OCI-LY3 (cell line): Measurements from ENCODE around the gene MAP6.

Experiments
- H2AFZ ChIP-seq: fragments of 200-600, 300-600 bp; shearing (Covaris generic); 2 replicates; pipeline ENCODE4 v1.6.0; 2014; ENCODE audit warnings: antibody characterized with exemption, low read depth, low read length
- H3K27ac ChIP-seq: fragments of 200-600, 300-600 bp; sonication (generic); 2 replicates; pipeline ENCODE4 v1.5.1; 2014; ENCODE audit warnings: mild to moderate bottlenecking, low read length, moderate library complexity, mixed read lengths
- H3K27me3 ChIP-seq: fragments of 200-600, 300-600 bp; sonication (generic); 2 replicates; pipeline ENCODE4 v1.6.1; 2014; ENCODE audit warnings: low read depth, low read length, mixed read lengths
- H3K36me3 ChIP-seq: fragments of 200-600, 300-600 bp; sonication (generic); replicated peaks from 2 replicates; pipeline ENCODE3; 2014; ENCODE audit warnings: low read depth, low read length, mixed read lengths
- H3K4me1 ChIP-seq: fragments of 300-600, 200-600 bp; sonication (generic); 2 replicates; pipeline ENCODE4 v1.6.1; 2014; ENCODE audit warnings: low read length, mixed read lengths
- H3K4me2 ChIP-seq: fragments of 200-600, 300-600 bp; sonication (generic); 2 replicates; pipeline ENCODE4 v1.6.1; 2014; ENCODE audit warnings: low read length, mixed read lengths
- H3K4me3 ChIP-seq: fragments of 300-600, 200-600 bp; sonication (generic); 2 replicates; pipeline ENCODE4 v1.5.1; 2014; ENCODE audit warnings: antibody characterized with exemption, mild to moderate bottlenecking, low read length, moderate library complexity
- H3K79me2 ChIP-seq: fragments of 300-600, 200-600 bp; shearing (Covaris generic); 2 replicates; pipeline ENCODE4 v1.6.1; 2014; ENCODE audit warnings: mild to moderate bottlenecking, low read length, mixed read lengths
- H3K9ac ChIP-seq: fragments of 300-600, 200-600 bp; shearing (Covaris generic); 2 replicates; pipeline ENCODE4 v1.6.0; 2014; ENCODE audit warnings: mild to moderate bottlenecking, low read length, moderate library complexity
- H3K9me3 ChIP-seq: fragments of 200-600, 300-600 bp; shearing (Covaris generic); 2 replicates; pipeline ENCODE4 v1.6.1; 2014; ENCODE audit warnings: low read length, mixed read lengths; ENCODE audit not compliant: insufficient read depth
- H4K20me1 ChIP-seq: fragments of 200-600, 300-600 bp; sonication (generic); 2 replicates; pipeline ENCODE4 v1.6.1; 2016; ENCODE audit warnings: low read length, mixed read lengths; ENCODE audit not compliant: insufficient read depth
- CTCF ChIP-seq: fragments of 200-600, 300-600 bp; sonication (generic); IDR thresholded peaks from 2 replicates; pipeline ENCODE4 v1.5.1; 2014; ENCODE audit warnings: antibody characterized with exemption, low read length, low read depth
- EZH2phosphoT487 ChIP-seq: fragments of 200-600 bp; shearing (Covaris generic); IDR thresholded peaks from 2 replicates; pipeline ENCODE4 v1.6.1; 2018; ENCODE audit warnings: antibody characterized with exemption, mixed run types, low read depth

The MAP6 gene

GRCh38 chr11:75541193-75542087 lies 127.4 kb downstream of the MAP6 start:
- H3K36me3 ChIP-seq, result no peaks in the 10 kb centered on the region
- H2AFZ ChIP-seq, result no peak overlapping the region
- H3K4me1 ChIP-seq, result peaks cover 21% of the 10 kb centered on the region
- no peak overlapping the region for H3K4me2 ChIP-seq
- no peak overlapping the region for H3K4me3 ChIP-seq
- no peak overlapping the region for H3K27ac ChIP-seq
- H3K27me3 ChIP-seq, result peaks cover 22% of the 10 kb centered on the region
- H3K79me2 ChIP-seq, result no peaks in the 10 kb centered on the region
- no peak for TF ChIP-seq EZH2phosphoT487
- no peak for TF ChIP-seq CTCF
- no peak overlapping the region for H3K9ac ChIP-seq
- no peaks in the 10 kb centered on the region for H3K9me3 ChIP-seq
- H4K20me1 ChIP-seq, result no peaks in the 10 kb centered on the region

GRCh38 chr11:75539459-75540334 lies 129.1 kb downstream of the MAP6 start:
- Histone ChIP-seq H3K4me2 (no peak overlapping the region), H3K36me3 (no peaks in the 10 kb centered on the region), H4K20me1 (no peaks in the 10 kb centered on the region), H3K27ac (no peak overlapping the region), H3K79me2 (no peaks in the 10 kb centered on the region), H3K4me3 (no peak overlapping the region), H3K9ac (no peak overlapping the region), H2AFZ (no peak overlapping the region), H3K27me3 (peaks cover 21% of the 10 kb centered on the region; the same call in 1 of the 2 replicates), H3K4me1 (peaks cover 27% of the 10 kb centered on the region), H3K9me3 (no peaks in the 10 kb centered on the region)
- TF ChIP-seq CTCF, result no peak
- no peak for TF ChIP-seq EZH2phosphoT487

DNA sequence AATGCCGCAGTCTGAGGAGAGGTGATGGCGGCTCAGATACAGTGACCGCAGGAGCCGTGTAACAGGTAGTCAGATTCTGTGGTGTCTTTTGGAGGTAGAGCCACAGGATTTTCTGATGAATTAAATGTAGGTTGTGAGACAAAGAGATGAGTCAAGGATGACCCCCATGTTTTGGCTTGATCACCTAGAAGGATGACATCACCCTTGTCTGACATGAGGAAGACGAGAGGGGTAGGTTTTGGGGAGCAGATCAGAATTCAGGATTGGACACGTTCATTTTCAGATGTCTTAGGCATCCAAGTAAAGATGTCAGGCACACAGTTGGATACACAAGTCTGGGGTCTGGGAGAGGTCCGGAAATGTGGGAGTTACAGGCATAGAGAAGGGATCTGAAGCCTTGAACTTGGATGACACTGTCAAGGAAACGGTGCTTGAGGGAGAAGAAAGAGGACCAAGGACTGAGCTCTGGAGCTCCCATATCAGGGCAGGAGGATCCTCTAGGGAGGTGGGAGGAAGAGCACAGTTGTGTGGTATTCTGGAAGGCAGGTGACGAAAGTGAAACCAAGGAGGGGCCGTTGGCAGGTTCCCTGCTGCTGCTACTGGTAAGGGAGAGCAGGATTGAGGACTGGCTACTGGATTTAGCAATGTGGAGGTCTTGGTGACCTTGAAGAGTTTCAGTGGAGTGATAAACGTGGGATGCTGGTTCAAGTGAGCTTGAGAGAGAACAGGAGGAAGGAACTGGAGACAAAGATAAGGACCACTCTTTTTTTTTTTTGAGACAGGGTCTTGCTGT lies 130.5 kb downstream of the MAP6 start:
- H3K4me2 ChIP-seq, result no peak overlapping the region
- peaks cover 38% of the 10 kb centered on the region for H3K4me1 ChIP-seq
- no peaks in the 10 kb centered on the region for H3K79me2 ChIP-seq
- H3K9me3 ChIP-seq, result no peaks in the 10 kb centered on the region
- no peaks in the 10 kb centered on the region for H4K20me1 ChIP-seq
- no peak overlapping the region for H2AFZ ChIP-seq
- TF ChIP-seq EZH2phosphoT487 (no peak), CTCF (no peak)
- no peaks in the 10 kb centered on the region for H3K36me3 ChIP-seq
- no peak overlapping the region for H3K27ac ChIP-seq
- no peak overlapping the region for H3K4me3 ChIP-seq
- H3K27me3 ChIP-seq, result peaks cover 29% of the 10 kb centered on the region; the same call in 1 of the 2 replicates
- H3K9ac ChIP-seq, result no peak overlapping the region
